ENCODE results near the gene EFNB3.

The EFNB3 gene

GRCh38 chr17:7732981-7733539, 28.1 kb downstream of the EFNB3 start:
- TF ChIP-seq YY1 (IDR thresholded peaks at IDR 0.05; ENCODE audit: insufficient read depth, insufficient read length) (no peak), SUZ12 (IDR thresholded peaks at IDR 0.05; ENCODE audit: extremely low read depth, insufficient read depth, insufficient read length) (no peak), ZNF274 (IDR thresholded peaks at IDR 0.05; ENCODE audit: low read depth, low read length) (no peak)
- DNase-seq (ENCODE audit: low read depth, low spot score), result no peak
- Histone ChIP-seq H3K4me3 (ENCODE audit: insufficient read length, low read depth) (no peak overlapping the region), H3K27me3 (ENCODE audit: insufficient read depth, insufficient read length) (no peaks in the 10 kb centered on the region), H3K36me3 (ENCODE audit: insufficient read depth, insufficient read length, low read length) (no peaks in the 10 kb centered on the region), H3K4me1 (ENCODE audit: insufficient read depth, insufficient read length) (no peaks in the 10 kb centered on the region), H3K9ac (ENCODE audit: insufficient read length, low read depth) (no peak overlapping the region), H3K9me3 (ENCODE audit: insufficient read depth, low read length) (no peaks in the 10 kb centered on the region)

DNA sequence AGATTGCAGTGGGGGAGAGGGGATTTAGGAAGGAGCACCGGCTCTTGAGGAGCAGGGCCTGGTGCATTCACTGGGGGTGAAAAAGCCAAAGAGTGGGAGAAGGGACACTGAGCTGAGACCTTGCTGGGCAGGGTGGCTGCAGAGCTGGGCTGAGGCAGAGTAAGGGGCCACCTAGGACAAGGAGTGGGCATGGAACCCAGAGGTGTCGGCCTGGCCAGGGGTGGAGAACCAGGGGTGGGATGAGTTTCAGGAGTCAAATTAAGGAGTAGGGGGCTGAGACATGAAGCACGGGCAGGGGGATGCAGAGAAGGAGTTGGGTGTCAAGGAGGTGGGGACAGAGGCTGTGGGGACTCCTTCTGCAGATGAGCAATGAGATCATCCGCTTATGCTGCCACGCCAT, 32.6 kb downstream of the EFNB3 start:
- no peaks in the 10 kb centered on the region for H3K4me1 ChIP-seq (ENCODE audit: insufficient read depth, insufficient read length)
- no peak overlapping the region for H3K9ac ChIP-seq (ENCODE audit: insufficient read length, low read depth)
- no peaks in the 10 kb centered on the region for H3K36me3 ChIP-seq (ENCODE audit: insufficient read depth, insufficient read length, low read length)
- no peak for TF ChIP-seq SUZ12 (IDR thresholded peaks at IDR 0.05; ENCODE audit: extremely low read depth, insufficient read depth, insufficient read length)
- no peak for TF ChIP-seq ZNF274 (IDR thresholded peaks at IDR 0.05; ENCODE audit: low read depth, low read length)
- no peak for TF ChIP-seq YY1 (IDR thresholded peaks at IDR 0.05; ENCODE audit: insufficient read depth, insufficient read length)
- no peaks in the 10 kb centered on the region for H3K27me3 ChIP-seq (ENCODE audit: insufficient read depth, insufficient read length)
- H3K4me3 ChIP-seq (ENCODE audit: insufficient read length, low read depth), result no peak overlapping the region
- no peak for DNase-seq (ENCODE audit: low read depth, low spot score)
- no peaks in the 10 kb centered on the region for H3K9me3 ChIP-seq (ENCODE audit: insufficient read depth, low read length)

- Histone ChIP-seq H3K4me3 (ENCODE audit: insufficient read length, low read depth) (no peak overlapping the region), H3K9me3 (ENCODE audit: insufficient read depth, low read length) (no peaks in the 10 kb centered on the region), H3K27me3 (ENCODE audit: insufficient read depth, insufficient read length) (no peaks in the 10 kb centered on the region), H3K9ac (ENCODE audit: insufficient read length, low read depth) (no peak overlapping the region), H3K4me1 (ENCODE audit: insufficient read depth, insufficient read length) (no peaks in the 10 kb centered on the region), H3K36me3 (ENCODE audit: insufficient read depth, insufficient read length, low read length) (no peaks in the 10 kb centered on the region)
- TF ChIP-seq SUZ12 (IDR thresholded peaks at IDR 0.05; ENCODE audit: extremely low read depth, insufficient read depth, insufficient read length) (no peak), YY1 (IDR thresholded peaks at IDR 0.05; ENCODE audit: insufficient read depth, insufficient read length) (no peak), ZNF274 (IDR thresholded peaks at IDR 0.05; ENCODE audit: low read depth, low read length) (no peak)
- no peak for DNase-seq (ENCODE audit: low read depth, low spot score)
Observed at GRCh38 chr17:7739746-7740145, 34.7 kb downstream of the EFNB3 start.

DNA sequence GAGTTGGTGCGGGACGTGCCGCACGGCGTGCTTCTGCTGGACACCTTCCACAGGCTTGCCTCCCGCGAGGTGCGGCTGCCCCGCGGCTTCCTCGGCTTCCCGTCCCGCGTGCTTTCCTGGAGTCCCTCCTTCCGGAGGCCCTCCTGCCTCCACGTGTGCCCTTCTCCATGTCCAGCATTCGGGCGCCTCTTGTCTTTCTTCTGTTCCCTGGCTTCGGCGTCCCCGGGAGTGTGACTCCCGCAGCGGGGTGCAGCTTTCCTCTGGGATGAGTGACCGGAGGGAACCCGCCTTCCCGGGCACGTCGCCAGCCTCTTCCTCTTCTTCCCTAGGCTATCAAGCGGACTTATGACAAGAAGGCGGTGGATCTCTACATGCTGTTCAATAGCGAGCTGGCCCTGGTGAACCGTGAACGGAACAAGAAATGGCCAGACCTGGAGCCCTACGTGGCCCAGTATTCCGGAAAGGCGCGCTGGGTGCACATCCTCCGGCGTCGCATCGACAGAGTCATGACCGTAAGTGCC, 35.5 kb downstream of the EFNB3 start:
- H3K9ac ChIP-seq (ENCODE audit: insufficient read length, low read depth), result peak overlapping the region; percentile 8
- H3K9me3 ChIP-seq (ENCODE audit: insufficient read depth, low read length), result no peaks in the 10 kb centered on the region
- H3K36me3 ChIP-seq (ENCODE audit: insufficient read depth, insufficient read length, low read length), result no peaks in the 10 kb centered on the region
- DNase-seq (ENCODE audit: low read depth, low spot score), result no peak
- H3K4me1 ChIP-seq (ENCODE audit: insufficient read depth, insufficient read length), result no peaks in the 10 kb centered on the region
- H3K27me3 ChIP-seq (ENCODE audit: insufficient read depth, insufficient read length), result no peaks in the 10 kb centered on the region
- H3K4me3 ChIP-seq (ENCODE audit: insufficient read length, low read depth), result no peak overlapping the region
- TF ChIP-seq SUZ12 (IDR thresholded peaks at IDR 0.05; ENCODE audit: extremely low read depth, insufficient read depth, insufficient read length) (no peak), ZNF274 (IDR thresholded peaks at IDR 0.05; ENCODE audit: low read depth, low read length) (no peak), YY1 (IDR thresholded peaks at IDR 0.05; ENCODE audit: insufficient read depth, insufficient read length) (no peak)

- no peaks in the 10 kb centered on the region for H3K9me3 ChIP-seq (ENCODE audit: insufficient read depth, low read length)
- H3K9ac ChIP-seq (ENCODE audit: insufficient read length, low read depth), result no peak overlapping the region
- no peaks in the 10 kb centered on the region for H3K36me3 ChIP-seq (ENCODE audit: insufficient read depth, insufficient read length, low read length)
- no peak overlapping the region for H3K4me3 ChIP-seq (ENCODE audit: insufficient read length, low read depth)
- no peaks in the 10 kb centered on the region for H3K27me3 ChIP-seq (ENCODE audit: insufficient read depth, insufficient read length)
- DNase-seq (ENCODE audit: low read depth, low spot score), result no peak
- TF ChIP-seq YY1 (IDR thresholded peaks at IDR 0.05; ENCODE audit: insufficient read depth, insufficient read length), result no peak
- no peak for TF ChIP-seq SUZ12 (IDR thresholded peaks at IDR 0.05; ENCODE audit: extremely low read depth, insufficient read depth, insufficient read length)
- TF ChIP-seq ZNF274 (IDR thresholded peaks at IDR 0.05; ENCODE audit: low read depth, low read length), result no peak
- H3K4me1 ChIP-seq (ENCODE audit: insufficient read depth, insufficient read length), result no peaks in the 10 kb centered on the region
Observed at GRCh38 chr17:7742729-7743128, 37.7 kb downstream of the EFNB3 start.

- TF ChIP-seq ZNF274 (IDR thresholded peaks at IDR 0.05; ENCODE audit: low read depth, low read length) (no peak), SUZ12 (IDR thresholded peaks at IDR 0.05; ENCODE audit: extremely low read depth, insufficient read depth, insufficient read length) (no peak), YY1 (IDR thresholded peaks at IDR 0.05; ENCODE audit: insufficient read depth, insufficient read length) (no peak)
- DNase-seq (ENCODE audit: low read depth, low spot score), result no peak
- Histone ChIP-seq H3K4me3 (ENCODE audit: insufficient read length, low read depth) (no peak overlapping the region), H3K36me3 (ENCODE audit: insufficient read depth, insufficient read length, low read length) (no peaks in the 10 kb centered on the region), H3K9ac (ENCODE audit: insufficient read length, low read depth) (peak overlapping the region; percentile 36), H3K27me3 (ENCODE audit: insufficient read depth, insufficient read length) (no peaks in the 10 kb centered on the region), H3K4me1 (ENCODE audit: insufficient read depth, insufficient read length) (no peaks in the 10 kb centered on the region), H3K9me3 (ENCODE audit: insufficient read depth, low read length) (no peaks in the 10 kb centered on the region)
Observed at GRCh38 chr17:7744416-7744815, 39.4 kb downstream of the EFNB3 start.

DNA sequence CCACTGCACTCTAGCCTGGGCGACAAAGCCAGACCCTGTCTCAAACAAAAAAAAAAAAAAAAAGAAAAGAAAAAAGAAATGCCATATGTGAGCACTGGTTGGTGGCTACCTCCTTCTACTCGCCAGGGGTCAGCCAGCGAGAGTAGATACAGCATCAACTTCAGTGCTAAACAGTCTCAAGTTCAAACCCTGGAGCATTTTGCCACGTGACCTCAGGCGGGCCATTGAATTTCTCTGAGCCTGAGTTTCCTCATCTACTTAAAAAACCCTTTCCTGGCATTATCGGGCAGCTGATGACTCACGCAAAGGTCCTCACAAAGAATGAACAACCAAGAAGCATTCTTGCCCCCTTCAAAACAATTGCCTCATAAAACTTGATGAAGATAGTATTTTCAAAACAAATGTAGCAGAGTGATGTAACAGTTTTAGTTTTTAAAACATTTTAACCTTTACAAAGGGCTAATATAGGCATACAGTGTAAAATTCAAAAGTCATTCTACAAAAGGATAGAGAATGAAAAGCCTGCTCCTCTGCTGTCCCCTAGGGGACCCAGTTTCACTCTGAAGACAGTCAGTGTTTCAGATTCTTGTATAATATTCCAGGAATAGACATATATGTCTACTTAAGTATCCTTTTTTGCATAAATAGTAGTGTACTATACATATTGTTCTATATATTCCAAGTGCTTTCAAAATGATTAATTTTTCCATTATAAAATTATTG, 40.9 kb downstream of the EFNB3 start:
- H3K4me1 ChIP-seq (ENCODE audit: insufficient read depth, insufficient read length), result no peaks in the 10 kb centered on the region
- no peak overlapping the region for H3K4me3 ChIP-seq (ENCODE audit: insufficient read length, low read depth)
- no peaks in the 10 kb centered on the region for H3K36me3 ChIP-seq (ENCODE audit: insufficient read depth, insufficient read length, low read length)
- no peak overlapping the region for H3K9ac ChIP-seq (ENCODE audit: insufficient read length, low read depth)
- no peak for TF ChIP-seq SUZ12 (IDR thresholded peaks at IDR 0.05; ENCODE audit: extremely low read depth, insufficient read depth, insufficient read length)
- TF ChIP-seq YY1 (IDR thresholded peaks at IDR 0.05; ENCODE audit: insufficient read depth, insufficient read length), result no peak
- TF ChIP-seq ZNF274 (IDR thresholded peaks at IDR 0.05; ENCODE audit: low read depth, low read length), result no peak
- H3K9me3 ChIP-seq (ENCODE audit: insufficient read depth, low read length), result no peaks in the 10 kb centered on the region
- H3K27me3 ChIP-seq (ENCODE audit: insufficient read depth, insufficient read length), result no peaks in the 10 kb centered on the region
- no peak for DNase-seq (ENCODE audit: low read depth, low spot score)

Data from NT2/D1 (cell line).